ENCODE results near the gene DMRTA2.
"Not testable (repeated sequence)": the region's sequence is repeated elsewhere in the genome, so short reads cannot be mapped to it uniquely, and the experiment has no call there.

Gene DMRTA2

DNA sequence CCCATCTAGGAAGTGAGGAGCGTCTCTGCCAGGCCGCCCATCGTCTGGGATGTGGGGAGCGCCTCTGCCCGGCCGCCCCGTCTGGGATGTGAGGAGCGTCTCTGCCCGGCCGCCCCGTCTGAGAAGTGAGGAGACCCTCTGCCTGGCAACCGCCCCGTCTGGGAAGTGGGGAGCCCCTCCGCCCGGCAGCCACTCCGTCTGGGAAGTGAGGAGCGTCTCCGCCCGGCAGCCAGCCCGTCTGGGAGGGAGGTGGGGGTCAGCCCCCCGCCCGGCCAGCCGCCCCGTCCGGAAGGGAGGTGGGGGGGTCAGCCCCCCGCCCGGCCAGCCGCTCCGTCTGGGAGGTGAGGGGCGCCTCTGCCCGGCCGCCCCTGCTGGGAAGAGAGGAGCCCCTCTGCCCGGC lies 41.7 kb downstream of the DMRTA2 start:
- not testable (repeated sequence) for DNase-seq (ENCODE audit: low read depth, low spot score)

DNA sequence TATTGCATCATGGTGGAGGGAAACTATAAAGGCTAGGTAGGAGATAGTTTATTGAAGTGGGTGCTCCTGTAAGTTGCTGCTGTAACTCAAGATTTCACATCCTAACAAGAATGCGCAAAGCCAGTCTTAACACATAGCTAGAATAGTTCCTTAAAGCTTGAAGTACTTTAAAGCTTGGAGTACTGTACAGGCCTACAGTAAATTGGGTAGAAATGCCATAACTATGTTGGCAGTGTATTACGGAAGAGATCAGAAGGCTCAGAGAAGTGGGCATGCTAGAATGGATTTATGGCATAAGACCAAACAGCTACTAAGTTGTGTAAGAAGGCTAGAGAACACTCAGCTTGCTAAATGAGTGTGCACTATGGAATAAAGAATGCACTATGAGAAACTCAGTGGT lies 44.5 kb downstream of the DMRTA2 start:
- no peak for DNase-seq (ENCODE audit: low read depth, low spot score)

DNA sequence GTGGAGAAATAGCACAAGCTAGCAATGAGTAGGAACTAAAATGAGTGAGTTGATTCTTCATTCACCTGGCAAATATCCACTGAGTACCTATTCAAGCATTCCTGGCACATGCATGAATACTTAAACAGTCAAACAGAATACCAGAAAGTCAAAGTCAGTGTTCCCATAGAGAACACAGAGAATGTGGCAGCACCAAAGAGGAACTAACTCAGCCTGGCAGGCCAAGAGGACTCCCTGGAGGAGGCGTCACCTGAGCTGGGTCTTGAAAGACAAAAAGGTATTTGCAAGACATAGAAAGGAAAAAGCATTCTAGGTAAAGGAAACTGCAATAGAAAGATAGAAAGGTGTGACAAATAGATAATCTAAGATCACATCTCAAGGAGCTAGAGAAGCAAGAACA lies 49.7 kb downstream of the DMRTA2 start:
- DNase-seq (ENCODE audit: low read depth, low spot score): no peak

DNA sequence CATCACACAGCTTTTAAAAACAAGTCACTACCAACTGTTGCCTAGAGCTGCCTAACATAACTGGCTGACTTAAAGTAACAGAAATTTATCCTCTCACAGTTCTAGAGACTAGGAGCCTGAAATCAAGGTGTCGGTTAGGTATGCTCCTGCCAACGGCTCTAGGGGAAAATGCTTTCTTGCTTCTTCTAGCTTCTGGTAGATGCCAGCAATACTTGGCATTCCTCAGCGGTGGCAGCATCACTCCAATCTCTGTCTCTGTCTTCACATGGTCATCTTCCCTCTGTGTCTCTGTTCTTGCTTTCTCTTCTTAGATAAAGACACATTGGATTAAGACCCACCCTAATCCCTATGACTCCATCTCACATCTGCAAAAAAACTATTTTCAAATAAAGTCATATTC lies 51.5 kb downstream of the DMRTA2 start:
- no peak for DNase-seq (ENCODE audit: low read depth, low spot score)

DNA sequence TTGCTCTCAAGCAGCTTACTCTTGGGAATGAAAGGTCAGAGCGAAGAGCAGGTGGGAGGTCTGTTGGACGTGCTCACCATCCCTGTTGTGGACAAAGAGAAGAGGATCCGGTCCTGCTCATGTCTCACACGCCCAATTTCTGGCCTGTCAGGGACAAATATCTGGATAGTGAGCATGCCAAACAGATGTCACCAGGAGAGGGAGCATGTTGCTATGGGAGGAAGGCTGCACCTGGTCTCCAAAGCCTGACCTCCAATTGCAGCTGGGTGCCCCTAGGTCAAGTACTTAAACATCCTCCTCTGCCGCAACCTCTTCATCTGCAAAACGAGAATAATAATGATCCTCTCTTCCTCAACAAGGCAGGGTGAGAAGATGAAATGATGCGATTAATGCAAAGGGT lies 53.4 kb downstream of the DMRTA2 start:
- no peak for DNase-seq (ENCODE audit: low read depth, low spot score)

- no peak for DNase-seq (ENCODE audit: low read depth, low spot score)
Observed at GRCh38 chr1:50369008-50369634, 54.1 kb downstream of the DMRTA2 start.

- DNase-seq (ENCODE audit: low read depth, low spot score): no peak
Observed at GRCh38 chr1:50368179-50369007, 54.9 kb downstream of the DMRTA2 start.
